GM23338 (cell line): Measurements from ENCODE around the gene XKRX. TPM values are rescaled to one million over a fixed set of nuclear protein-coding genes. Genes with fewer than 3 reads are reported as not detected.

ENCODE experiments used
- ATAC-seq: fragments of 200-7000 bp; cut with Tn5 transposase; 3 replicates; pipeline ENCODE4 v1.9.1; 2020
- DNase-seq: peaks from one replicate; pipeline ENCODE4 v3.0.0-alpha.2; 2015; ENCODE audit warnings: low spot score
- H2AFZ ChIP-seq: fragments of 200-600 bp; sonication (generic); 2 replicates; pipeline ENCODE4 v1.8.0; 2016; ENCODE audit warnings: antibody characterized with exemption, mild to moderate bottlenecking, moderate library complexity
- H3F3A ChIP-seq: fragments of 200-600 bp; sonication (generic); replicated peaks from 2 replicates; pipeline ENCODE4 v1.8.0; 2017; ENCODE audit warnings: antibody characterized with exemption, mixed run types, low read depth
- H3K27ac ChIP-seq: fragments of 200-600 bp; sonication (generic); 2 replicates; pipeline ENCODE4 v1.6.1; 2016; ENCODE audit warnings: low read depth
- H3K27me3 ChIP-seq: fragments of 200-600 bp; sonication (generic); 2 replicates; pipeline ENCODE4 v1.8.0; 2016; ENCODE audit warnings: mild to moderate bottlenecking, mixed run types, moderate library complexity; ENCODE audit not compliant: insufficient read depth
- H3K36me3 ChIP-seq: fragments of 200-600 bp; sonication (generic); 2 replicates; pipeline ENCODE4 v1.8.0; 2016; ENCODE audit warnings: mild to moderate bottlenecking; ENCODE audit not compliant: insufficient read depth
- H3K4me1 ChIP-seq: fragments of 200-600 bp; sonication (generic); 2 replicates; pipeline ENCODE4 v1.8.0; 2016; ENCODE audit warnings: mild to moderate bottlenecking, moderate library complexity; ENCODE audit not compliant: insufficient read depth
- H3K4me2 ChIP-seq: fragments of 200-600 bp; sonication (generic); 2 replicates; pipeline ENCODE4 v1.7.1; 2017; ENCODE audit warnings: mixed run types
- H3K4me3 ChIP-seq: fragments of 200-600 bp; sonication (generic); 2 replicates; pipeline ENCODE4 v1.6.1; 2016; ENCODE audit warnings: mixed run types
- H3K79me2 ChIP-seq: fragments of 200-600 bp; sonication (generic); replicated peaks from 2 replicates; pipeline ENCODE4 v1.8.0; 2017; ENCODE audit warnings: mild to moderate bottlenecking; ENCODE audit not compliant: insufficient read depth
- H3K9me2 ChIP-seq: fragments of 200-600 bp; sonication (generic); 2 replicates; pipeline ENCODE4 v1.8.0; 2017; ENCODE audit not compliant: insufficient read depth
- H4K20me1 ChIP-seq: fragments of 200-600 bp; sonication (generic); replicated peaks from 2 replicates; pipeline ENCODE4 v1.8.0; 2017; ENCODE audit warnings: mild to moderate bottlenecking; ENCODE audit not compliant: insufficient read depth
- H3K27ac Mint-ChIP-seq: 2 replicates; pipeline ENCODE4 v1.8.0; 2020; ENCODE audit warnings: inconsistent platforms, mild to moderate bottlenecking, moderate library complexity, mixed read lengths
- H3K27me3 Mint-ChIP-seq: 3 replicates; pipeline ENCODE4 v1.8.0; 2022; ENCODE audit warnings: low read depth, mild to moderate bottlenecking, moderate library complexity, mixed read lengths, inconsistent platforms; ENCODE audit not compliant: insufficient read depth, poor library complexity
- H3K36me3 Mint-ChIP-seq: 3 replicates; pipeline ENCODE4 v1.8.0; 2021; ENCODE audit warnings: low read depth, mild to moderate bottlenecking, inconsistent platforms, moderate library complexity, mixed read lengths
- H3K4me1 Mint-ChIP-seq: 3 replicates; pipeline ENCODE4 v1.8.0; 2020; ENCODE audit warnings: mild to moderate bottlenecking, inconsistent platforms, mixed read lengths
- H3K4me3 Mint-ChIP-seq: 3 replicates; pipeline ENCODE4 v1.8.0; 2021; ENCODE audit warnings: moderate library complexity, mild to moderate bottlenecking, inconsistent platforms, mixed read lengths
- H3K9me3 Mint-ChIP-seq: 3 replicates; pipeline ENCODE4 v1.8.0; 2020; ENCODE audit warnings: moderate library complexity, mild to moderate bottlenecking, inconsistent platforms, mixed read lengths
- CREB1 ChIP-seq: fragments of 250-450 bp; sonication (Bioruptor Pico); IDR thresholded peaks from 2 replicates; pipeline ENCODE4 v1.5.0; 2020; ENCODE audit warnings: low read depth, mild to moderate bottlenecking, moderate library complexity
- EZH2 ChIP-seq: fragments of 200-600 bp; sonication (generic); IDR thresholded peaks from one replicate; pipeline ENCODE4 v1.8.0; 2017; ENCODE audit warnings: antibody characterized with exemption, mild to moderate bottlenecking, low read depth; ENCODE audit not compliant: unreplicated experiment
- EZH2phosphoT487 ChIP-seq: fragments of 200-600 bp; sonication (generic); IDR thresholded peaks from one replicate; pipeline ENCODE4 v1.8.1; 2018; ENCODE audit warnings: antibody characterized with exemption; ENCODE audit not compliant: unreplicated experiment
- JUNB ChIP-seq: IDR thresholded peaks from one replicate; pipeline ENCODE4 v1.6.1; 2016; ENCODE audit warnings: antibody characterized with exemption; ENCODE audit not compliant: unreplicated experiment
- NANOG ChIP-seq: IDR thresholded peaks from 2 replicates; pipeline ENCODE4 v1.6.1; 2016; ENCODE audit warnings: antibody characterized with exemption, borderline replicate concordance
- POLR2AphosphoS5 ChIP-seq: IDR thresholded peaks from 2 replicates; pipeline ENCODE4 v1.6.1; 2016; ENCODE audit warnings: antibody characterized with exemption, low read depth
- STAT1 ChIP-seq: IDR thresholded peaks from one replicate; pipeline ENCODE4 v1.6.1; 2016; ENCODE audit warnings: antibody characterized with exemption; ENCODE audit not compliant: unreplicated experiment
- ZNF114 ChIP-seq: fragments of 250-450 bp; sonication (Bioruptor Pico); IDR thresholded peaks from 2 replicates; pipeline ENCODE4 v1.5.0; 2020; ENCODE audit warnings: mild to moderate bottlenecking, moderate library complexity
- ZNF331 ChIP-seq: fragments of 250-450 bp; sonication (Bioruptor Pico); IDR thresholded peaks from 2 replicates; pipeline ENCODE4 v1.5.0; 2020; ENCODE audit warnings: low read depth, mild to moderate bottlenecking, moderate library complexity
- polyA plus RNA-seq: library from polyadenylated mRNA; unstranded; fragments of >200 nt; fragmentation: Nextera tagmentation; extraction: Ambion mirVana; gene quantifications from 2 replicates; pipeline ENCODE4 v1.2.1, GENCODE V29; 2016
- total RNA-seq: library from RNA; depleted of rRNA; stranded (reverse); fragments of >200 nt; shearing (Covaris generic); gene quantifications from 2 replicates; pipeline ENCODE4 v1.2.3, GENCODE V29; 2014
- TF ChIP-seq, protein P1 (sequence below), 2 experiments: fragments of 200-600 bp in 1 of 2; sonication (generic) in 1 of 2; conservative IDR thresholded peaks; 2 replicates each; pipeline versions ENCODE4 v1.5.1 to v1.6.1; 2016 to 2017; ENCODE audit warnings: antibody characterized with exemption in 2 of 2, low read depth in 2 of 2, mild to moderate bottlenecking in 2 of 2, moderate library complexity in 1 of 2
- TF ChIP-seq, protein P2 (sequence below): IDR thresholded peaks from 2 replicates; pipeline ENCODE4 v1.6.1; 2016; ENCODE audit warnings: antibody characterized with exemption
- TF ChIP-seq, protein P3 (sequence below): fragments of 250-450 bp; sonication (Bioruptor Pico); IDR thresholded peaks from 2 replicates; pipeline ENCODE4 v1.5.0; 2020; ENCODE audit warnings: mild to moderate bottlenecking, moderate library complexity

The XKRX gene
- total and polyA plus RNA-seq, 2 experiments from 2014 or later: 0.16 to 0.83 TPM

DNA sequence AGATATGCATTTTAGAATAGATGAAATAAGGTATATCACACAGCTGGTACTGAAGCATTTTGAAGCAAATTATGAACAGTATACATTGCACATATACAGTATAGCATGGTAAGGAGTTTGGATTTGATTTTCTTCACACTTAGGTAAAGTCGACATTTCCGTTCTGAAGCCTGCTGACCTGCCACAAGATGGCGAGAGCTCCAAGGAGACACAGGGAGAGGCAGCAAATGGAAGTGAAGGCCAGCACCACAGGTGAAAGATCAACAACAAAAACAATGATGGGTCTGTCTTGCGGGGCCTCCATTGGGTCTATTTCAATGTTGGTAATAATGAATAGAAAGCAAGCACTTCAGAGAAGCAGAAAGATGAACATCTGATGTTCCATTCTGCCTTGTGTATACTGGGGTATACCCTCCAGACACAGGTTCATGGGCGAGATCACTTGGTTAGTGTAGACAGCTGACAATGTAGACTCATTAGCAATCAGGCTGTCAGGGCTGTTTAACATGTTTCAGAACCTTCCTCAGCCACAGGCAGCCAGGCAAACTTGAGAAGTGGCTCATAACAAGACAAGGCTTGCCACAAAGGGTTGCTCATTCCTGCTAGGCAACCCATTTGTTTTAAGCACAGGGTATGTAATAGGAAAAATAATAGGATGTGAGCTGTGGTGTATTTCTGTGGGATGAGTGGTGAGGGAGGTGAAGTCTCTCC, 33.2 kb downstream of the XKRX start:
- Mint-ChIP-seq H3K27me3 (peaks cover 2% of the 10 kb centered on the region), H3K4me3 (no peak overlapping the region), H3K36me3 (no peaks in the 10 kb centered on the region), H3K9me3 (no peaks in the 10 kb centered on the region), H3K4me1 (peaks cover 5% of the 10 kb centered on the region; the same call in 1 of the 3 replicates), H3K27ac (no peak overlapping the region)
- Histone ChIP-seq H3K27me3 (no peaks in the 10 kb centered on the region), H3K4me2 (no peak overlapping the region), H3F3A (no peaks in the 10 kb centered on the region), H3K27ac (no peak overlapping the region), H3K79me2 (no peaks in the 10 kb centered on the region), H3K4me1 (no peaks in the 10 kb centered on the region), H2AFZ (peak overlapping the region; percentile 70; the same call in 1 of the 2 replicates), H3K36me3 (no peaks in the 10 kb centered on the region), H3K9me2 (no peaks in the 10 kb centered on the region), H4K20me1 (no peaks in the 10 kb centered on the region), H3K4me3 (no peak overlapping the region)
- ATAC-seq (peak; percentile 75), DNase-seq (peak; percentile 70)
- TF ChIP-seq, protein P1, sequence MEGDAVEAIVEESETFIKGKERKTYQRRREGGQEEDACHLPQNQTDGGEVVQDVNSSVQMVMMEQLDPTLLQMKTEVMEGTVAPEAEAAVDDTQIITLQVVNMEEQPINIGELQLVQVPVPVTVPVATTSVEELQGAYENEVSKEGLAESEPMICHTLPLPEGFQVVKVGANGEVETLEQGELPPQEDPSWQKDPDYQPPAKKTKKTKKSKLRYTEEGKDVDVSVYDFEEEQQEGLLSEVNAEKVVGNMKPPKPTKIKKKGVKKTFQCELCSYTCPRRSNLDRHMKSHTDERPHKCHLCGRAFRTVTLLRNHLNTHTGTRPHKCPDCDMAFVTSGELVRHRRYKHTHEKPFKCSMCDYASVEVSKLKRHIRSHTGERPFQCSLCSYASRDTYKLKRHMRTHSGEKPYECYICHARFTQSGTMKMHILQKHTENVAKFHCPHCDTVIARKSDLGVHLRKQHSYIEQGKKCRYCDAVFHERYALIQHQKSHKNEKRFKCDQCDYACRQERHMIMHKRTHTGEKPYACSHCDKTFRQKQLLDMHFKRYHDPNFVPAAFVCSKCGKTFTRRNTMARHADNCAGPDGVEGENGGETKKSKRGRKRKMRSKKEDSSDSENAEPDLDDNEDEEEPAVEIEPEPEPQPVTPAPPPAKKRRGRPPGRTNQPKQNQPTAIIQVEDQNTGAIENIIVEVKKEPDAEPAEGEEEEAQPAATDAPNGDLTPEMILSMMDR (conservative IDR thresholded peaks at IDR 0.05; ENCODE audit: low read depth in 2 of 2): peak; percentile 63 to 78
- TF ChIP-seq EZH2: no peak

DNA sequence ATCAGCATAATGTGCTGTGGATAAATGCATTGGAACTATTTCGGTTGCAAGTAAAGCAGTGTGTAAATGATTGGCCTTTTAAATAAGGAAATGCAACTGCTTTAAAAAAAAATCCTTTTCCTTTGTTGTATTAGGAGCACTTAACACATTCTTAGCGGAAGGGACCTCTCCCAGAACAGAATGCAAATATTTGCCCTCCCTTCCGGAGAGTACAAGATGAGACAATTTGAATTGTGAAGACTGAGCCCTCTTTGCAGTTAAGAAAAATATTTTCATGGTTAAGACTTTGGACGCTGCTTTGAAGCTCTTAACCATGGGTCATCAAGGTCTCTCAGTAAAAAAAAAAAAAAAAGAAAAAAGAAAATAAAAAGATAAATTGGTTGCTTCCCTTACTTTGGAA, 45.1 kb downstream of the XKRX start:
- no peak overlapping the region for H3K27ac ChIP-seq
- no peak overlapping the region for H3K4me2 ChIP-seq
- H4K20me1 ChIP-seq: no peaks in the 10 kb centered on the region
- Mint-ChIP-seq H3K27me3 (no peaks in the 10 kb centered on the region), H3K4me1 (peaks cover 3% of the 10 kb centered on the region; the same call in 2 of the 3 replicates), H3K9me3 (no peaks in the 10 kb centered on the region), H3K27ac (no peak overlapping the region), H3K36me3 (no peaks in the 10 kb centered on the region), H3K4me3 (no peak overlapping the region)
- peak; percentile 15 for DNase-seq
- no peaks in the 10 kb centered on the region for H3K27me3 ChIP-seq
- no peak for ATAC-seq
- no peaks in the 10 kb centered on the region for H3F3A ChIP-seq
- no peak overlapping the region for H3K4me3 ChIP-seq
- peak overlapping the region; percentile 11; the same call in 1 of the 2 replicates for H2AFZ ChIP-seq
- no peaks in the 10 kb centered on the region for H3K9me2 ChIP-seq
- H3K4me1 ChIP-seq: no peaks in the 10 kb centered on the region
- no peaks in the 10 kb centered on the region for H3K36me3 ChIP-seq
- no peaks in the 10 kb centered on the region for H3K79me2 ChIP-seq
- TF ChIP-seq, protein P2, sequence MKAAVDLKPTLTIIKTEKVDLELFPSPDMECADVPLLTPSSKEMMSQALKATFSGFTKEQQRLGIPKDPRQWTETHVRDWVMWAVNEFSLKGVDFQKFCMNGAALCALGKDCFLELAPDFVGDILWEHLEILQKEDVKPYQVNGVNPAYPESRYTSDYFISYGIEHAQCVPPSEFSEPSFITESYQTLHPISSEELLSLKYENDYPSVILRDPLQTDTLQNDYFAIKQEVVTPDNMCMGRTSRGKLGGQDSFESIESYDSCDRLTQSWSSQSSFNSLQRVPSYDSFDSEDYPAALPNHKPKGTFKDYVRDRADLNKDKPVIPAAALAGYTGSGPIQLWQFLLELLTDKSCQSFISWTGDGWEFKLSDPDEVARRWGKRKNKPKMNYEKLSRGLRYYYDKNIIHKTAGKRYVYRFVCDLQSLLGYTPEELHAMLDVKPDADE: no peak
- TF ChIP-seq ZNF331 (no peak), JUNB (no peak), POLR2AphosphoS5 (no peak), STAT1 (no peak), EZH2phosphoT487 (no peak), ZNF114 (CRISPR knock-in tag) (no peak), CREB1 (no peak), NANOG (no peak)
- TF ChIP-seq, protein P3, sequence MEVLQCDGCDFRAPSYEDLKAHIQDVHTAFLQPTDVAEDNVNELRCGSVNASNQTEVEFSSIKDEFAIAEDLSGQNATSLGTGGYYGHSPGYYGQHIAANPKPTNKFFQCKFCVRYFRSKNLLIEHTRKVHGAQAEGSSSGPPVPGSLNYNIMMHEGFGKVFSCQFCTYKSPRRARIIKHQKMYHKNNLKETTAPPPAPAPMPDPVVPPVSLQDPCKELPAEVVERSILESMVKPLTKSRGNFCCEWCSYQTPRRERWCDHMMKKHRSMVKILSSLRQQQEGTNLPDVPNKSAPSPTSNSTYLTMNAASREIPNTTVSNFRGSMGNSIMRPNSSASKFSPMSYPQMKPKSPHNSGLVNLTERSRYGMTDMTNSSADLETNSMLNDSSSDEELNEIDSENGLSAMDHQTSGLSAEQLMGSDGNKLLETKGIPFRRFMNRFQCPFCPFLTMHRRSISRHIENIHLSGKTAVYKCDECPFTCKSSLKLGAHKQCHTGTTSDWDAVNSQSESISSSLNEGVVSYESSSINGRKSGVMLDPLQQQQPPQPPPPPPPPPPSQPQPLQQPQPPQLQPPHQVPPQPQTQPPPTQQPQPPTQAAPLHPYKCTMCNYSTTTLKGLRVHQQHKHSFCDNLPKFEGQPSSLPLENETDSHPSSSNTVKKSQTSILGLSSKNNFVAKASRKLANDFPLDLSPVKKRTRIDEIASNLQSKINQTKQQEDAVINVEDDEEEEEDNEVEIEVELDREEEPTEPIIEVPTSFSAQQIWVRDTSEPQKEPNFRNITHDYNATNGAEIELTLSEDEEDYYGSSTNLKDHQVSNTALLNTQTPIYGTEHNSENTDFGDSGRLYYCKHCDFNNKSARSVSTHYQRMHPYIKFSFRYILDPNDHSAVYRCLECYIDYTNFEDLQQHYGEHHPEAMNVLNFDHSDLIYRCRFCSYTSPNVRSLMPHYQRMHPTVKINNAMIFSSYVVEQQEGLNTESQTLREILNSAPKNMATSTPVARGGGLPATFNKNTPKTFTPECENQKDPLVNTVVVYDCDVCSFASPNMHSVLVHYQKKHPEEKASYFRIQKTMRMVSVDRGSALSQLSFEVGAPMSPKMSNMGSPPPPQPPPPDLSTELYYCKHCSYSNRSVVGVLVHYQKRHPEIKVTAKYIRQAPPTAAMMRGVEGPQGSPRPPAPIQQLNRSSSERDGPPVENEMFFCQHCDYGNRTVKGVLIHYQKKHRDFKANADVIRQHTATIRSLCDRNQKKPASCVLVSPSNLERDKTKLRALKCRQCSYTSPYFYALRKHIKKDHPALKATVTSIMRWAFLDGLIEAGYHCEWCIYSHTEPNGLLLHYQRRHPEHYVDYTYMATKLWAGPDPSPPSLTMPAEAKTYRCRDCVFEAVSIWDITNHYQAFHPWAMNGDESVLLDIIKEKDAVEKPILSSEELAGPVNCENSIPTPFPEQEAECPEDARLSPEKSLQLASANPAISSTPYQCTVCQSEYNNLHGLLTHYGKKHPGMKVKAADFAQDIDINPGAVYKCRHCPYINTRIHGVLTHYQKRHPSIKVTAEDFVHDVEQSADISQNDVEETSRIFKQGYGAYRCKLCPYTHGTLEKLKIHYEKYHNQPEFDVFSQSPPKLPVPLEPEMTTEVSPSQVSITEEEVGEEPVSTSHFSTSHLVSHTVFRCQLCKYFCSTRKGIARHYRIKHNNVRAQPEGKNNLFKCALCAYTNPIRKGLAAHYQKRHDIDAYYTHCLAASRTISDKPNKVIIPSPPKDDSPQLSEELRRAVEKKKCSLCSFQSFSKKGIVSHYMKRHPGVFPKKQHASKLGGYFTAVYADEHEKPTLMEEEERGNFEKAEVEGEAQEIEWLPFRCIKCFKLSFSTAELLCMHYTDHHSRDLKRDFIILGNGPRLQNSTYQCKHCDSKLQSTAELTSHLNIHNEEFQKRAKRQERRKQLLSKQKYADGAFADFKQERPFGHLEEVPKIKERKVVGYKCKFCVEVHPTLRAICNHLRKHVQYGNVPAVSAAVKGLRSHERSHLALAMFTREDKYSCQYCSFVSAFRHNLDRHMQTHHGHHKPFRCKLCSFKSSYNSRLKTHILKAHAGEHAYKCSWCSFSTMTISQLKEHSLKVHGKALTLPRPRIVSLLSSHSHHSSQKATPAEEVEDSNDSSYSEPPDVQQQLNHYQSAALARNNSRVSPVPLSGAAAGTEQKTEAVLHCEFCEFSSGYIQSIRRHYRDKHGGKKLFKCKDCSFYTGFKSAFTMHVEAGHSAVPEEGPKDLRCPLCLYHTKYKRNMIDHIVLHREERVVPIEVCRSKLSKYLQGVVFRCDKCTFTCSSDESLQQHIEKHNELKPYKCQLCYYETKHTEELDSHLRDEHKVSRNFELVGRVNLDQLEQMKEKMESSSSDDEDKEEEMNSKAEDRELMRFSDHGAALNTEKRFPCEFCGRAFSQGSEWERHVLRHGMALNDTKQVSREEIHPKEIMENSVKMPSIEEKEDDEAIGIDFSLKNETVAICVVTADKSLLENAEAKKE (CRISPR knock-in tag): no peak
